Globus pallidus (tissue), 1 donor: ENCODE measurements around the gene TNFRSF14.
"Not testable (repeated sequence)": the region's sequence is repeated elsewhere in the genome, so short reads cannot be mapped to it uniquely, and the experiment has no call there.

Source experiments
- DNase-seq: peaks from one replicate; pipeline ENCODE4 v3.0.0-alpha.2; 2015; ENCODE audit warnings: low spot score

Gene TNFRSF14

GRCh38 chr1:2554621-2555387, 1.4 kb upstream of the TNFRSF14 start:
- no peak for DNase-seq

GRCh38 chr1:2555634-2556276, 416 bp upstream of the TNFRSF14 start:
- DNase-seq, result peak; percentile 41

GRCh38 chr1:2556678-2557481, 709 bp downstream of the TNFRSF14 start:
- no peak for DNase-seq

- no peak for DNase-seq
Measured at GRCh38 chr1:2557482-2558400, 1.6 kb downstream of the TNFRSF14 start.

GRCh38 chr1:2558420-2558819, 2.2 kb downstream of the TNFRSF14 start:
- no peak for DNase-seq

- no peak for DNase-seq
Measured at GRCh38 chr1:2558861-2559260, 2.7 kb downstream of the TNFRSF14 start.

- DNase-seq, result no peak
Measured at GRCh38 chr1:2559509-2560298, 3.5 kb downstream of the TNFRSF14 start.

GRCh38 chr1:2560299-2561073, 4.3 kb downstream of the TNFRSF14 start:
- no peak for DNase-seq

- no peak for DNase-seq
Measured at GRCh38 chr1:2561446-2561845, 5.3 kb downstream of the TNFRSF14 start.

GRCh38 chr1:2561898-2562895, 6.0 kb downstream of the TNFRSF14 start:
- no peak for DNase-seq

- no peak for DNase-seq
Measured at GRCh38 chr1:2563205-2563604, 7.0 kb downstream of the TNFRSF14 start.

- DNase-seq, result no peak
Measured at GRCh38 chr1:2564006-2564814, 8.0 kb downstream of the TNFRSF14 start.

- no peak for DNase-seq
Measured at GRCh38 chr1:2564815-2565374, 8.7 kb downstream of the TNFRSF14 start.

GRCh38 chr1:2566101-2567045, 10.2 kb downstream of the TNFRSF14 start:
- DNase-seq, result no peak

GRCh38 chr1:2567083-2567679, 11.0 kb downstream of the TNFRSF14 start:
- DNase-seq, result no peak

GRCh38 chr1:2568187-2568816, 12.1 kb downstream of the TNFRSF14 start:
- DNase-seq, result not testable (repeated sequence)
